RPMI7951 (cell line): ENCODE measurements around the gene DEFB132. TPM values are rescaled to one million over a fixed set of nuclear protein-coding genes. Genes with fewer than 3 reads are reported as not detected.

Source experiments
- DNase-seq: peaks from one replicate; pipeline ENCODE4 v3.0.0-alpha.2; 2012; ENCODE audit warnings: low read depth
- total RNA-seq: library from RNA; depleted of rRNA; stranded (reverse); fragments of >200 nt; shearing (Covaris generic); gene quantifications from 2 replicates; pipeline ENCODE4 v1.2.3, GENCODE V29; 2014; rRNA removed

DEFB132 gene
- total RNA-seq, 1 experiment from 2014 or later: not detected

- DNase-seq: peak; percentile 98
These were observed 39.8 kb downstream of the DEFB132 start, which contains the start of gene ZCCHC3 for GRCh38 chr20:297098-297924. Gene ZCCHC3, plus strand, starts transcription at chr20:297570. Its CDS starts 17 bp downstream, at chr20:297587.

DNA sequence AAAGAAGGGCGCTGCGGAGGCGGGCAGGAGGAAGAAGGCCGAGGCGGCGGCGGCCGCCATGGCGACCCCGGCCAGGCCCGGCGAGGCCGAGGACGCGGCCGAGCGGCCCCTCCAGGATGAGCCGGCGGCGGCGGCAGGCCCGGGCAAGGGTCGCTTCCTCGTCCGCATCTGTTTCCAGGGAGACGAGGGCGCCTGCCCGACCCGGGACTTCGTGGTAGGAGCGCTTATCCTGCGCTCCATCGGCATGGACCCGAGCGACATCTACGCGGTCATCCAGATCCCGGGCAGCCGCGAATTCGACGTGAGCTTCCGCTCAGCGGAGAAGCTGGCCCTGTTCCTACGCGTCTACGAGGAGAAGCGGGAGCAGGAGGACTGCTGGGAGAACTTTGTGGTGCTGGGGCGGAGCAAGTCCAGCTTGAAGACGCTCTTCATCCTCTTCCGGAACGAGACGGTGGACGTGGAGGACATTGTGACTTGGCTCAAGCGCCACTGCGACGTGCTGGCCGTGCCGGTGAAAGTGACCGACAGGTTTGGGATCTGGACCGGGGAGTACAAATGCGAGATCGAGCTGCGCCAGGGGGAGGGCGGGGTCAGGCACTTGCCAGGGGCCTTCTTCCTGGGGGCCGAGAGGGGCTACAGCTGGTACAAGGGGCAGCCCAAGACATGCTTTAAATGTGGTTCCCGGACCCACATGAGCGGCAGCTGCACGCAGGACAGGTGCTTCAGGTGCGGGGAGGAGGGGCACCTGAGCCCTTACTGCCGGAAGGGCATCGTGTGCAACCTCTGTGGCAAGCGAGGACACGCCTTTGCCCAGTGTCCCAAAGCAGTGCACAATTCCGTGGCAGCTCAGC is 40.6 kb downstream of the DEFB132 start:
- peak; percentile 85 for DNase-seq

- DNase-seq: no peak
These were observed 41.4 kb downstream of the DEFB132 start for GRCh38 chr20:298776-299391.

GRCh38 chr20:300345-300990 is 42.9 kb downstream of the DEFB132 start:
- DNase-seq: no peak

GRCh38 chr20:301886-302848 is 44.6 kb downstream of the DEFB132 start:
- no peak for DNase-seq

DNA sequence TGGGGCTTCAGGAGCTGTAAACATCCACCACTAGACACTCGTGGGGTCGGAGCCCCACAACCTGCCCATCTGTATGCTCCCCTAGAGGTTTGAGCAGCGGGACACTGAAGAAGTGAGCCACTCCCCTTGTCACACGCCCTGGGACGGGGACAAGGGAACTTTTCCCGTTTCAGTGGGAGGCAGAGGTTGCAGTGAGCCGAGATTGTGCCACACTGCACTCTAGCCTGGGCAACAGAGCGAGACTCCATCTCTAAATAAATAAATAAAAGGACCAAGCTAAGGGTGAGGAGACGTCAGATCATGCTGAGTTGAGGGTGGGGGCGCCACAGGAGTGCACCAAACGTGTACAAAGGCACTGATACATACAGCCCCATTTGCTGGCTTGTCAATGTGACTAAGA is 48.2 kb downstream of the DEFB132 start:
- DNase-seq: no peak

GRCh38 chr20:308427-309038 is 51.0 kb downstream of the DEFB132 start:
- DNase-seq: peak; percentile 49

DNA sequence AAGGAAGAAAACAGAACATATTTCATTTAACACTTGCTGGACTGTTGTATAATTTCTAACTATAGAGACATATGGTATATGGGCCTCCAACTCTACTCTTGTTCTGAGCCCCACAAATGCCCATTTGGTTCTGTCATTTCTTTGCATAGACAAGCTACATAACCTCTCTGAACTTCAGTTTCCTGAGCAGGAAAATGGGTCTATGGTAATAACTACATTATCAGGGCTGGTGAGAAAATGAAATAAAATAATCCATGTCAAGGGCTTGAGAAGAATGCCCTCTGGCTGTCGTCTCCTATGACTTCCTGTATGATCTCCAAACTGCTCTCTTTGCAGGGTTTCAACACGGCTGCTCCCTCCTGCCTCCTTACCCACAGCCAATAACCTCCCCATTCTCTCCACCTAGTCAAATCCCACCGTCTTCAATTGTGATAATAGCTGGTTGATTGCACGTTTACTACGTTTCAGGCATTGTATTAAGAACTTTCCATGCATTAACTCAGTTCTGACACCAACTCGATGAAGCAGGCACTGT is 51.8 kb downstream of the DEFB132 start:
- DNase-seq: peak; percentile 66

GRCh38 chr20:309841-310644 is 52.5 kb downstream of the DEFB132 start:
- peak; percentile 100 for DNase-seq

GRCh38 chr20:310645-311044 is 53.1 kb downstream of the DEFB132 start:
- no peak for DNase-seq

Other genes starting within 250 kb of the DEFB132 start
- gene DEFB125, start 170.1 kb upstream of the DEFB132 start, total RNA-seq: not detected in 2 replicates
- not detected in 2 replicates for gene DEFB126, start 115.1 kb upstream of the DEFB132 start, total RNA-seq
- not detected in 2 replicates for gene DEFB127, start 100.3 kb upstream of the DEFB132 start, total RNA-seq
- not detected in 2 replicates for gene DEFB128, start 68.0 kb upstream of the DEFB132 start, total RNA-seq
- not detected in 2 replicates for gene DEFB129, start 30.5 kb upstream of the DEFB132 start, total RNA-seq
- gene C20orf96, start 33.0 kb downstream of the DEFB132 start, total RNA-seq: 1.4 and 2.4 TPM in 2 replicates
- gene ZCCHC3, start 39.8 kb downstream of the DEFB132 start, total RNA-seq: 16.2 and 19.2 TPM in 2 replicates
- gene SOX12, start 67.8 kb downstream of the DEFB132 start, total RNA-seq: 3.1 and 6.1 TPM in 2 replicates
- 92.3 and 111 TPM in 2 replicates for gene NRSN2, start 89.4 kb downstream of the DEFB132 start, total RNA-seq
- 50.5 and 57.3 TPM in 2 replicates for gene TRIB3, start 123.0 kb downstream of the DEFB132 start, total RNA-seq
- gene RBCK1, start 150.6 kb downstream of the DEFB132 start, total RNA-seq: 106 and 141 TPM in 2 replicates
- gene TBC1D20, start 204.8 kb downstream of the DEFB132 start, total RNA-seq: 35.3 and 38.1 TPM in 2 replicates